ENCODE data around the gene ZNF536.

The ZNF536 gene

GRCh38 chr19:30361721-30362120, 10.5 kb upstream of the ZNF536 start:
- DNase-seq (ENCODE audit: extremely low read depth in 1 of 2, low read depth in 1 of 2), result no peak

- no peak for DNase-seq (ENCODE audit: extremely low read depth in 1 of 2, low read depth in 1 of 2)
Measured at GRCh38 chr19:30362156-30362754, 9.9 kb upstream of the ZNF536 start.

- DNase-seq (ENCODE audit: extremely low read depth in 1 of 2, low read depth in 1 of 2), result no peak
Measured at GRCh38 chr19:30363073-30363472, 9.1 kb upstream of the ZNF536 start.

- DNase-seq (ENCODE audit: extremely low read depth in 1 of 2, low read depth in 1 of 2), result no peak
Measured at GRCh38 chr19:30364866-30365800, 7.1 kb upstream of the ZNF536 start.

- no peak for DNase-seq (ENCODE audit: extremely low read depth in 1 of 2, low read depth in 1 of 2)
Measured at GRCh38 chr19:30366282-30366681, 5.9 kb upstream of the ZNF536 start.

GRCh38 chr19:30367006-30367405, 5.2 kb upstream of the ZNF536 start:
- no peak for DNase-seq (ENCODE audit: extremely low read depth in 1 of 2, low read depth in 1 of 2)

GRCh38 chr19:30367421-30367820, 4.8 kb upstream of the ZNF536 start:
- no peak for DNase-seq (ENCODE audit: extremely low read depth in 1 of 2, low read depth in 1 of 2)

GRCh38 chr19:30369833-30370232, 2.4 kb upstream of the ZNF536 start:
- DNase-seq (ENCODE audit: extremely low read depth in 1 of 2, low read depth in 1 of 2), result no peak

- DNase-seq (ENCODE audit: extremely low read depth in 1 of 2, low read depth in 1 of 2), result no peak
Measured at GRCh38 chr19:30371161-30371836, 885 bp upstream of the ZNF536 start.

- DNase-seq (ENCODE audit: extremely low read depth in 1 of 2, low read depth in 1 of 2), result no peak
Measured at GRCh38 chr19:30373593-30373992, 1.4 kb downstream of the ZNF536 start.

GRCh38 chr19:30374539-30374864, 2.3 kb downstream of the ZNF536 start:
- DNase-seq (ENCODE audit: extremely low read depth in 1 of 2, low read depth in 1 of 2), result no peak

- DNase-seq (ENCODE audit: extremely low read depth in 1 of 2, low read depth in 1 of 2), result no peak
Measured at GRCh38 chr19:30374865-30375552, 2.8 kb downstream of the ZNF536 start.

- no peak for DNase-seq (ENCODE audit: extremely low read depth in 1 of 2, low read depth in 1 of 2)
Measured at GRCh38 chr19:30375553-30376031, 3.4 kb downstream of the ZNF536 start.

- no peak for DNase-seq (ENCODE audit: extremely low read depth in 1 of 2, low read depth in 1 of 2)
Measured at GRCh38 chr19:30376272-30376671, 4.1 kb downstream of the ZNF536 start.

- DNase-seq (ENCODE audit: extremely low read depth in 1 of 2, low read depth in 1 of 2), result no peak
Measured at GRCh38 chr19:30376826-30377425, 4.7 kb downstream of the ZNF536 start.

- no peak for DNase-seq (ENCODE audit: extremely low read depth in 1 of 2, low read depth in 1 of 2)
Measured at GRCh38 chr19:30378701-30379100, 6.5 kb downstream of the ZNF536 start.

- no peak for DNase-seq (ENCODE audit: extremely low read depth in 1 of 2, low read depth in 1 of 2)
Measured at GRCh38 chr19:30379841-30380610, 7.8 kb downstream of the ZNF536 start.

GRCh38 chr19:30381366-30381765, 9.2 kb downstream of the ZNF536 start:
- DNase-seq (ENCODE audit: extremely low read depth in 1 of 2, low read depth in 1 of 2), result no peak

GRCh38 chr19:30385174-30385573, 13.0 kb downstream of the ZNF536 start:
- DNase-seq (ENCODE audit: extremely low read depth in 1 of 2, low read depth in 1 of 2), result no peak

GRCh38 chr19:30385666-30386065, 13.5 kb downstream of the ZNF536 start:
- DNase-seq (ENCODE audit: extremely low read depth in 1 of 2, low read depth in 1 of 2), result no peak

All from activated CD8-positive, alpha-beta memory T cell treated with anti-CD3 and anti-CD28 coated beads for 1 hour (primary cell).